ENCODE measurements around the gene ZNF483.

DNA sequence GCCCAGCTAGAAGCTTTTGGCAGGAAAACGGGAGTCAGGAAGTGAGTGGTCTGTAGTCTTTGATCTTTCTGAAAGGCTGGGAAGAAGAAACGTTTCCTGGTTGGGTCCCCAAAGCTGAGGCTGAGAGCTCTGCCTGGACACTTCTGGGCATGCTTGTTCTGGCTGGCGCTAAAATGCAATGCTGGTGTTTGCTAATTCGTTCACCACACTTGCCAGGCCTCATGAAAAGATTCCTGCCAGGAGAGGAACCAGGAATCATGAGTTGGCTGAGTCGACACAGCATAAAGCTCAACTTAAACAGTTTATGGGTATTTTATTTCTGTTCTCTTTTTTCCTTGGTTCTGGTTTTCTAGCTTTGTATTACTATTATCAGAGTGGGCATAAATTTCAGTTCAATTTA, 85.2 kb downstream of the ZNF483 start:
- no peak for TF ChIP-seq TCF7L2 (IDR thresholded peaks at IDR 0.05; ENCODE audit: low read depth, low read length)
- TF ChIP-seq, protein P1, sequence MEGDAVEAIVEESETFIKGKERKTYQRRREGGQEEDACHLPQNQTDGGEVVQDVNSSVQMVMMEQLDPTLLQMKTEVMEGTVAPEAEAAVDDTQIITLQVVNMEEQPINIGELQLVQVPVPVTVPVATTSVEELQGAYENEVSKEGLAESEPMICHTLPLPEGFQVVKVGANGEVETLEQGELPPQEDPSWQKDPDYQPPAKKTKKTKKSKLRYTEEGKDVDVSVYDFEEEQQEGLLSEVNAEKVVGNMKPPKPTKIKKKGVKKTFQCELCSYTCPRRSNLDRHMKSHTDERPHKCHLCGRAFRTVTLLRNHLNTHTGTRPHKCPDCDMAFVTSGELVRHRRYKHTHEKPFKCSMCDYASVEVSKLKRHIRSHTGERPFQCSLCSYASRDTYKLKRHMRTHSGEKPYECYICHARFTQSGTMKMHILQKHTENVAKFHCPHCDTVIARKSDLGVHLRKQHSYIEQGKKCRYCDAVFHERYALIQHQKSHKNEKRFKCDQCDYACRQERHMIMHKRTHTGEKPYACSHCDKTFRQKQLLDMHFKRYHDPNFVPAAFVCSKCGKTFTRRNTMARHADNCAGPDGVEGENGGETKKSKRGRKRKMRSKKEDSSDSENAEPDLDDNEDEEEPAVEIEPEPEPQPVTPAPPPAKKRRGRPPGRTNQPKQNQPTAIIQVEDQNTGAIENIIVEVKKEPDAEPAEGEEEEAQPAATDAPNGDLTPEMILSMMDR (IDR thresholded peaks at IDR 0.05) = no peak
- TF ChIP-seq, protein P2, sequence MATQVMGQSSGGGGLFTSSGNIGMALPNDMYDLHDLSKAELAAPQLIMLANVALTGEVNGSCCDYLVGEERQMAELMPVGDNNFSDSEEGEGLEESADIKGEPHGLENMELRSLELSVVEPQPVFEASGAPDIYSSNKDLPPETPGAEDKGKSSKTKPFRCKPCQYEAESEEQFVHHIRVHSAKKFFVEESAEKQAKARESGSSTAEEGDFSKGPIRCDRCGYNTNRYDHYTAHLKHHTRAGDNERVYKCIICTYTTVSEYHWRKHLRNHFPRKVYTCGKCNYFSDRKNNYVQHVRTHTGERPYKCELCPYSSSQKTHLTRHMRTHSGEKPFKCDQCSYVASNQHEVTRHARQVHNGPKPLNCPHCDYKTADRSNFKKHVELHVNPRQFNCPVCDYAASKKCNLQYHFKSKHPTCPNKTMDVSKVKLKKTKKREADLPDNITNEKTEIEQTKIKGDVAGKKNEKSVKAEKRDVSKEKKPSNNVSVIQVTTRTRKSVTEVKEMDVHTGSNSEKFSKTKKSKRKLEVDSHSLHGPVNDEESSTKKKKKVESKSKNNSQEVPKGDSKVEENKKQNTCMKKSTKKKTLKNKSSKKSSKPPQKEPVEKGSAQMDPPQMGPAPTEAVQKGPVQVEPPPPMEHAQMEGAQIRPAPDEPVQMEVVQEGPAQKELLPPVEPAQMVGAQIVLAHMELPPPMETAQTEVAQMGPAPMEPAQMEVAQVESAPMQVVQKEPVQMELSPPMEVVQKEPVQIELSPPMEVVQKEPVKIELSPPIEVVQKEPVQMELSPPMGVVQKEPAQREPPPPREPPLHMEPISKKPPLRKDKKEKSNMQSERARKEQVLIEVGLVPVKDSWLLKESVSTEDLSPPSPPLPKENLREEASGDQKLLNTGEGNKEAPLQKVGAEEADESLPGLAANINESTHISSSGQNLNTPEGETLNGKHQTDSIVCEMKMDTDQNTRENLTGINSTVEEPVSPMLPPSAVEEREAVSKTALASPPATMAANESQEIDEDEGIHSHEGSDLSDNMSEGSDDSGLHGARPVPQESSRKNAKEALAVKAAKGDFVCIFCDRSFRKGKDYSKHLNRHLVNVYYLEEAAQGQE (IDR thresholded peaks at IDR 0.05; ENCODE audit: insufficient read depth in 1 of 2, low read depth in 2 of 2, low read length in 1 of 2) = no peak
- TF ChIP-seq POLR2AphosphoS5 (IDR thresholded peaks at IDR 0.05; ENCODE audit: low read depth, low read length) = no peak
- no peak for TF ChIP-seq SIN3A (IDR thresholded peaks at IDR 0.05; ENCODE audit: borderline replicate concordance, insufficient read depth, low read depth, low read length)
